Heart right ventricle (tissue), 16 donors: ENCODE data around the gene U2AF2. TPM values are rescaled to one million over a fixed set of nuclear protein-coding genes. Genes with fewer than 3 reads are reported as not detected.

Source experiments
- ATAC-seq, 8 donors: fragments of 200-7000 bp; cut with Tn5 transposase; one replicate each; pipeline ENCODE4 v1.9.1; 2020; ENCODE audit warnings: mild to moderate bottlenecking in 8 of 8, moderate library complexity in 8 of 8, moderate number of reproducible peaks in 1 of 8
- DNase-seq, 2 donors: peaks; one replicate each; pipeline ENCODE4 v3.0.0-alpha.2; 2020
- H3K27ac ChIP-seq, 10 donors: fragments of 200-600 bp; sonication (generic) in 2 of 10; one replicate each; pipeline versions ENCODE4 v1.5.0 to v1.8.0; 2020 to 2022; ENCODE audit warnings: mild to moderate bottlenecking in 3 of 10
- H3K27me3 ChIP-seq, 7 donors: fragments of 200-600 bp; one replicate each; pipeline ENCODE4 v1.8.0; 2021 to 2022; ENCODE audit warnings: mild to moderate bottlenecking in 2 of 7
- H3K36me3 ChIP-seq, 9 donors: fragments of 200-600 bp; sonication (generic) in 1 of 9; one replicate each; pipeline versions ENCODE4 v1.5.0 to v1.8.0; 2020 to 2022; ENCODE audit warnings: mild to moderate bottlenecking in 2 of 9
- H3K4me1 ChIP-seq, 9 donors: fragments of 200-600 bp; sonication (generic) in 1 of 9; one replicate each; pipeline versions ENCODE4 v1.5.0 to v1.8.0; 2020 to 2022; ENCODE audit warnings: mild to moderate bottlenecking in 4 of 9
- H3K4me3 ChIP-seq, 10 donors: fragments of 200-600 bp; sonication (generic) in 2 of 10; one replicate each; pipeline versions ENCODE4 v1.5.0 to v1.8.0; 2020 to 2022; ENCODE audit warnings: mild to moderate bottlenecking in 7 of 10, moderate library complexity in 2 of 10
- H3K9me3 ChIP-seq, 11 donors: fragments of 200-600 bp in 10 of 11; sonication (generic) in 2 of 11; one replicate each; pipeline versions ENCODE4 v1.5.0 to v1.8.0; 2013 to 2022; ENCODE audit warnings: mild to moderate bottlenecking in 2 of 11, control low read depth in 1 of 11, moderate library complexity in 1 of 11
- WGBS, 2 donors: extraction: QIAGEN DNeasy Blood & Tissue Kit; methylation state at CpG; one replicate each; pipeline ENCODE4 v1.1.7; 2013; ENCODE audit warnings: inconsistent platforms in 1 of 2; 5-methylcytosine and 5-hydroxymethylcytosine counted together
- intact Hi-C, 10 donors: fragments of 100-400 bp; cut with DNase I; formaldehyde crosslinking; loops; one replicate each; pipeline versions ENCODE4 v1.11.1 to v1.14.2; 2022
- polyA plus RNA-seq, 2 donors: library from polyadenylated mRNA; stranded (reverse); fragments of 200-250 nt; gene quantifications; one replicate each; pipeline ENCODE4 v1.2.3, GENCODE V29; 2013
- total RNA-seq, 10 donors: library from RNA; stranded (reverse); fragmentation: NEBNext Ultra II Directional in 3 of 10; extraction: Animal tissue kit (Norgen Biotek cat#: 25700) in 3 of 10; gene quantifications; one replicate each; pipeline versions ENCODE4 v1.2.1 to v1.2.4, GENCODE V29; 2021 to 2023
- TF ChIP-seq, protein P1 (sequence below), 9 donors: fragments of 200-600 bp; sonication (generic) in 2 of 9; IDR thresholded peaks; one replicate each; pipeline versions ENCODE4 v1.5.0 to v1.8.0; 2021 to 2022; ENCODE audit warnings: antibody characterized with exemption in 9 of 9, mild to moderate bottlenecking in 5 of 9, moderate library complexity in 1 of 9
- donor health status: Arrhythmogenic right ventricular cardiomyopathy.
- donor health status: ischemic (EF 13 %, LVEDD 7.1; RV severe dilation, severe dysfunction).
- donor health status: healthy with polysubstance abuse.
- donor health status: DM: no; HTN: yes; CAD: no.
- donor health status: DM: no; HTN: no; CAD: no.
- donor health status: ischemic (EF 25% LVEDD 6.9; RV normal size, moderate dysfunction).
- donor health status: ischemic (EF 25% LVEDD 5.7; RV mildly dilated, moderate dysfunction).
- donor health status: healthy.
- donor health status: DM: yes; HTN: yes; CAD: no.
- donor health status: Ischemic cardiomyopathy.
- donor health status: ischemic (EF 35%, LVEDD 5.7; RV mildly dilated, moderate dysfunction).
- donor health status: nonischemic (EF 11% LVEDD 7.7; RV severe dilation, severe dysfunction).
- donor health status: DM: yes; HTN: yes; CAD: no.
- donor health status: PGD.
- donor health status: ischemic (EF 29% LVEDD 5.4; RV normal size, mild dysfunction).
- donor health status: nonischemic (EF 23%, LVEDD 6.1; RV moderate dilation, normal function).

The U2AF2 gene
- total and polyA plus RNA-seq, 12 donors = 64.1 to 100 (median 74.4) TPM

- Histone ChIP-seq H3K9me3 (no peaks in the 10 kb centered on the region), H3K4me3 (no peak overlapping the region), H3K36me3 (peaks cover 0 to 97% (median 48%) of the 10 kb centered on the region in 9 donors), H3K4me1 (peaks cover 0 to 15% (median 6%) of the 10 kb centered on the region in 9 donors), H3K27me3 (no peaks in the 10 kb centered on the region), H3K27ac (no peak overlapping the region)
- intact Hi-C loops = no loop called here
- TF ChIP-seq, protein P1, sequence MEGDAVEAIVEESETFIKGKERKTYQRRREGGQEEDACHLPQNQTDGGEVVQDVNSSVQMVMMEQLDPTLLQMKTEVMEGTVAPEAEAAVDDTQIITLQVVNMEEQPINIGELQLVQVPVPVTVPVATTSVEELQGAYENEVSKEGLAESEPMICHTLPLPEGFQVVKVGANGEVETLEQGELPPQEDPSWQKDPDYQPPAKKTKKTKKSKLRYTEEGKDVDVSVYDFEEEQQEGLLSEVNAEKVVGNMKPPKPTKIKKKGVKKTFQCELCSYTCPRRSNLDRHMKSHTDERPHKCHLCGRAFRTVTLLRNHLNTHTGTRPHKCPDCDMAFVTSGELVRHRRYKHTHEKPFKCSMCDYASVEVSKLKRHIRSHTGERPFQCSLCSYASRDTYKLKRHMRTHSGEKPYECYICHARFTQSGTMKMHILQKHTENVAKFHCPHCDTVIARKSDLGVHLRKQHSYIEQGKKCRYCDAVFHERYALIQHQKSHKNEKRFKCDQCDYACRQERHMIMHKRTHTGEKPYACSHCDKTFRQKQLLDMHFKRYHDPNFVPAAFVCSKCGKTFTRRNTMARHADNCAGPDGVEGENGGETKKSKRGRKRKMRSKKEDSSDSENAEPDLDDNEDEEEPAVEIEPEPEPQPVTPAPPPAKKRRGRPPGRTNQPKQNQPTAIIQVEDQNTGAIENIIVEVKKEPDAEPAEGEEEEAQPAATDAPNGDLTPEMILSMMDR (IDR thresholded peaks at IDR 0.05) = no peak
- WGBS, 2 donors = 87 to 89% methylated on average over 30 of the region's 30 CpGs
- ATAC-seq (no peak), DNase-seq (no peak)
These were observed 13.9 kb downstream of the U2AF2 start for GRCh38 chr19:55668603-55669348.

GRCh38 chr19:55669418-55670279 lies 14.8 kb downstream of the U2AF2 start:
- no peaks in the 10 kb centered on the region for H3K27me3 ChIP-seq
- no peaks in the 10 kb centered on the region for H3K9me3 ChIP-seq
- 87 to 88% methylated on average over 43 of the region's 43 CpGs for WGBS, 2 donors
- no peak overlapping the region for H3K27ac ChIP-seq
- peaks cover 0 to 92% (median 39%) of the 10 kb centered on the region in 9 donors for H3K36me3 ChIP-seq
- ATAC-seq = no peak
- H3K4me1 ChIP-seq = peaks cover 0 to 20% (median 12%) of the 10 kb centered on the region in 9 donors
- no peak for DNase-seq
- intact Hi-C loops = no loop called here
- TF ChIP-seq, protein P1 (IDR thresholded peaks at IDR 0.05) = no peak
- H3K4me3 ChIP-seq = no peak overlapping the region

DNA sequence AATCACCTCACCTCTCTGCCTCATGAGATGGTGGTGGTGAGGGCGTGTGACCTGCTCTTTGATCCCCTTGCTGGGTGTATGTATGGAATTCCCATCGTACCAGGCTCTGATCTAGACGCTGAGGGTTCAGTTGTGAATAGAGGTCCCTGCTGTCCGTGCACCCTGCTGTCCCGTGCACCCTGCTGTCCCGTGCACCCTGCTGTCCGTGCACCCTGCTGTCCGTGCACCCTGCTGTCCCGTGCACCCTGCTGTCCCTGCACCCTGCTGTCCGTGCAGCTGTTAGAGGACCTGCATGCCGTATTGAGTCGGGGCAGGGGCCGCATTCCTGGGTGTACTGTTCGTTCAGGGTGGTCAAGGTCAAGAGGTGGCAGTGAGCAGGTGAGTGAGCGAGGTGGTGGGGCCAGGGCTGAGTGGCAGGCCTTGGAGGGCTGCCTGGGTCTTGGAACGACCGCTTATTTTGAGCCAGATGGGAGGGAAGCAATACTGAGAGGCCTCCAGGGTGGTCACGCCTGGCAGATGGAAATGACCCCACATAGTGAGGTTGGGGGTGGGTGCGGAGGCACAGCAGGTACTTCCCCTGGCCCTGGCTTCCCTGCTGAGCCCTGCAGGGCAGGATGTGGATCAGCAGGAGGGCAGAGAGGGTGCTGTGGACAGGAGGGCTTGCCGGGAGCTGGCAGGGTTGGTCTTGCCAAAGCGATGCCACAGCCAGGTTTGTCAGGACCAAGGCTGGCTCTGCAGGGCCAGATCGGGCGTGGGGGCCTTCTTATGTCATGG lies 15.6 kb downstream of the U2AF2 start:
- TF ChIP-seq, protein P1 (IDR thresholded peaks at IDR 0.05) = no peak
- H3K27me3 ChIP-seq = no peaks in the 10 kb centered on the region
- intact Hi-C loops = no loop called here
- no peak overlapping the region for H3K4me3 ChIP-seq
- peaks cover 0 to 85% (median 35%) of the 10 kb centered on the region in 9 donors for H3K36me3 ChIP-seq
- WGBS, 2 donors = 67 to 73% methylated on average over 23 of the region's 23 CpGs
- ATAC-seq (peak in 1 of 8 donors; percentile 67), DNase-seq (no peak)
- H3K27ac ChIP-seq = no peak overlapping the region
- H3K4me1 ChIP-seq = peaks cover 0 to 20% (median 12%) of the 10 kb centered on the region in 9 donors
- no peaks in the 10 kb centered on the region for H3K9me3 ChIP-seq

- 69 to 70% methylated on average over 2 of the region's 2 CpGs for WGBS, 2 donors
- H3K36me3 ChIP-seq = peaks cover 0 to 79% (median 29%) of the 10 kb centered on the region in 9 donors
- TF ChIP-seq, protein P1 (IDR thresholded peaks at IDR 0.05) = no peak
These were observed 16.2 kb downstream of the U2AF2 start for GRCh38 chr19:55671054-55671378.

More at GRCh38 chr19:55671054-55671378, 16.2 kb downstream of the U2AF2 start:
- Histone ChIP-seq H3K9me3 (no peaks in the 10 kb centered on the region), H3K27me3 (no peaks in the 10 kb centered on the region), H3K27ac (no peak overlapping the region), H3K4me1 (peaks cover 0 to 25% (median 18%) of the 10 kb centered on the region in 9 donors), H3K4me3 (no peak overlapping the region)
- ATAC-seq (no peak), DNase-seq (no peak)
- intact Hi-C loops = no loop called here
